HG03439 (cell line): Measurements from ENCODE around the gene DSEL.

Experiments used
- ATAC-seq: cut with Tn5 transposase; IDR thresholded peaks from one replicate; pipeline ENCODE4 v1.9.1; 2021; ENCODE audit warnings: mild to moderate bottlenecking, moderate library complexity; ENCODE audit not compliant: unreplicated experiment

DSEL gene

GRCh38 chr18:67516539-67517443 lies at the start of gene DSEL:
Gene DSEL (minus strand): TSS chr18:67516720. CDS start chr18:67514608, 2,112 bp downstream.
- peak; percentile 96 for ATAC-seq

- ATAC-seq = no peak
These were observed 36.9 kb upstream of the DSEL start for GRCh38 chr18:67553437-67553836.

GRCh38 chr18:67550872-67551520 lies 34.5 kb upstream of the DSEL start:
- no peak for ATAC-seq

GRCh38 chr18:67549946-67550345 lies 33.4 kb upstream of the DSEL start:
- no peak for ATAC-seq

GRCh38 chr18:67545681-67546080 lies 29.2 kb upstream of the DSEL start:
- ATAC-seq = no peak

GRCh38 chr18:67540559-67540958 lies 24.0 kb upstream of the DSEL start:
- no peak for ATAC-seq

- no peak for ATAC-seq
These were observed 15.4 kb upstream of the DSEL start for GRCh38 chr18:67531929-67532328.

GRCh38 chr18:67525328-67526099 lies 9.0 kb upstream of the DSEL start:
- no peak for ATAC-seq

GRCh38 chr18:67520351-67520921 lies 3.9 kb upstream of the DSEL start:
- ATAC-seq = no peak

GRCh38 chr18:67519592-67519991 lies 3.1 kb upstream of the DSEL start:
- ATAC-seq = no peak

GRCh38 chr18:67518566-67518965 lies 2.0 kb upstream of the DSEL start:
- no peak for ATAC-seq

- no peak for ATAC-seq
These were observed 885 bp upstream of the DSEL start for GRCh38 chr18:67517444-67517765.

GRCh38 chr18:67515942-67516538 lies 480 bp downstream of the DSEL start:
- peak; percentile 49 for ATAC-seq

- ATAC-seq = no peak
These were observed 1.5 kb downstream of the DSEL start for GRCh38 chr18:67514901-67515540.

- no peak for ATAC-seq
These were observed 2.1 kb downstream of the DSEL start for GRCh38 chr18:67514465-67514864.

GRCh38 chr18:67513280-67513679 lies 3.2 kb downstream of the DSEL start:
- no peak for ATAC-seq

- ATAC-seq = no peak
These were observed 4.7 kb downstream of the DSEL start for GRCh38 chr18:67511840-67512239.

GRCh38 chr18:67510831-67511230 lies 5.7 kb downstream of the DSEL start:
- no peak for ATAC-seq

- ATAC-seq = no peak
These were observed 6.7 kb downstream of the DSEL start for GRCh38 chr18:67509741-67510391.

- ATAC-seq = no peak
These were observed 8.4 kb downstream of the DSEL start for GRCh38 chr18:67508146-67508545.
